Measurements from ENCODE around the gene PFKFB1.

DNA sequence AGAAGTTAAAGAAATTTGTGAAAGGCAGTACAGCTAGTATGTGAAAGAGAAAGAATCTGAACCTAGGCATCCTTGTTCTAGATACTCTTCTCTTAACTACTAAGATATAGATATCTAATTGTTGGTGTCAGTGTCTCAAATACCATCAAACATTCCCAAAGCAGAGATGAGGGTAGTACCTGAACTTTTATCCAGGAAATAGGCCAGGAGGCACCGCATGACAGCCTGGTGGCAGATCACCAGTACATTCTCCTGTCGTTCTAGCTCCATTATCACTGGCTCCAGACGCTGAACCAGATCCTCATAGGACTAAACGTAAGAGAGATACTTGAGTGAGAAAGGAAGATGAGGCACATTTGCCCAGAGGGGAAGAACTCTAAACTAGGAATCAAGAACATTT is 56.6 kb downstream of the PFKFB1 start:
- TF ChIP-seq POLR2AphosphoS5 (IDR thresholded peaks at IDR 0.05; ENCODE audit: borderline replicate concordance, low read depth, low read length), result no peak
- TF ChIP-seq EZH2 (IDR thresholded peaks at IDR 0.05), result no peak
- no peak for TF ChIP-seq FOXP2 (optimal IDR thresholded peaks at IDR 0.05; ENCODE audit: control extremely low read depth, extremely low read length, insufficient read depth)

Measured in SK-N-MC (cell line).